Dendritic cell treated with granulocyte-macrophage colony-stimulating factor and Interleukin-4, amounts not matched to agents 40 ng/mL and 50 ng/mL, for 4 days (primary cell): ENCODE measurements around the gene HDAC4.

Experiments used
- H3K27ac Mint-ChIP-seq: one replicate; pipeline ENCODE4 v1.8.0; 2022; ENCODE audit warnings: mild to moderate bottlenecking, mixed read lengths
- H3K27me3 Mint-ChIP-seq: one replicate; pipeline ENCODE4 v1.8.0; 2022; ENCODE audit warnings: mild to moderate bottlenecking, mixed read lengths
- H3K36me3 Mint-ChIP-seq: one replicate; pipeline ENCODE4 v1.8.0; 2022; ENCODE audit warnings: low read depth, mixed read lengths
- H3K4me1 Mint-ChIP-seq: one replicate; pipeline ENCODE4 v1.8.0; 2022; ENCODE audit warnings: low read depth, mixed read lengths
- H3K4me3 Mint-ChIP-seq: one replicate; pipeline ENCODE4 v1.8.0; 2022; ENCODE audit warnings: mild to moderate bottlenecking, moderate library complexity, mixed read lengths
- H3K9me3 Mint-ChIP-seq: one replicate; pipeline ENCODE4 v1.8.0; 2022; ENCODE audit warnings: mixed read lengths
- intact Hi-C: fragments of 100-400 bp; cut with micrococcal nuclease; formaldehyde crosslinking; loops from one replicate; pipeline ENCODE4 v1.15.0; 2022

HDAC4 gene

DNA sequence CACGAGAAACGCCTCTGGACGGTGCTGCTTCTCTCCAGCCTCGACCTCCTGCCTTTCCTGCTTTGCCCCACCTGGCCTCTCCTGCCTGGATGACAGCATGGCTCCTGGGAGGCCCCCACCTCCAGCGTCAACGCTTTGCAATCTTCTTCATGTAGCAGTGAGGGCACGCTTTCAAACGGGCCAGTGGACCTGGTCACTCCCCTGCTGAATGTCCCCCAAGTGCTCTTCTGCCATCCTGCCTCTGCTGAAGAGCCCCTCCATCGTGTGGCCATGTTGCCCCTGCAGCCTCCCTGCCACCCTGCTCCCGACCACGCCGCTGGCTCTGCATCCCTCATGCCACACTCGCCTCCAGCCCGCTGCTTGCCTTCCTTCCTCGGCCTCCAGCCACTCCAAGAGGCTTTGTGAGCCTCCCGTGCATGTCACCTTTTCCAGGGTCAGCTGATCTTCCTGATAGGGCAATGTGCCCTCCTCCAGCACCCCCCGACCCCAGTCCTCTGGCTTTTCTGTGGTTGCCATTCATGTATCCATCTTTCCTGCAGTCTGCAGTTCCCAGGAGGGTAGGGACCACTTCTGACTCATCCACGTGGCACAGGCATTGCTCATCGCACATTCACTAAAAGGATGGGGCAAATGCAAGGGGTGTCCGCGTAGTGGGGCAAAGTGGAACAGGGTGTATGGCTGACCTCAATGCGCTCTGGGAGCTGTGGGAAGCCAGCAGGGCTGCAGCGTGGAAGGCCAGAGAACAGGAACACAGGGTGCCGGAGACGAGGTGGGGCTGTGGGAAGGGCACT is 284.2 kb downstream of the HDAC4 start:
- no peaks in the 10 kb centered on the region for H3K9me3 Mint-ChIP-seq
- peaks cover 25% of the 10 kb centered on the region for H3K4me1 Mint-ChIP-seq
- H3K27ac Mint-ChIP-seq = no peak overlapping the region
- H3K4me3 Mint-ChIP-seq = no peak overlapping the region
- intact Hi-C loops = no loop called here
- H3K27me3 Mint-ChIP-seq = no peaks in the 10 kb centered on the region
- H3K36me3 Mint-ChIP-seq = peaks cover 80% of the 10 kb centered on the region

DNA sequence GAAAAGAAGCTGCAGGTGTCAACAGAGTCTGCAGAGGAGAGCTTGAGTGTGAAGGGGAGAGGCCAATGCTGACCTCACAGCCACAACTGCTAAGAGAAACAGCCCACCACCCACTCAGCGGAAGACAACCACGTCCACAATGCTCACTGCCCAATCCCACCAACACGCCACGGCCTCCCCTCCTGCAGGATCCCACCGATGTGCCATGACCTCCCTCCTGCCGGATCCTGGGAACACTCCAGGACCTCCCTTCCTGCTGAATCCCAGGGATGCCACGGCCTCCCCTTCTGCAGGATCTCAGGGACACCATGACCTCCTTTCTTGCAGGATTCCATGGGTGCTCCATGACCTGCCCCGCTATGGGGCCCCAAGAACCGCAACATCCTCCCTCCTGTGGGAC is 285.2 kb downstream of the HDAC4 start:
- H3K27ac Mint-ChIP-seq = no peak overlapping the region

DNA sequence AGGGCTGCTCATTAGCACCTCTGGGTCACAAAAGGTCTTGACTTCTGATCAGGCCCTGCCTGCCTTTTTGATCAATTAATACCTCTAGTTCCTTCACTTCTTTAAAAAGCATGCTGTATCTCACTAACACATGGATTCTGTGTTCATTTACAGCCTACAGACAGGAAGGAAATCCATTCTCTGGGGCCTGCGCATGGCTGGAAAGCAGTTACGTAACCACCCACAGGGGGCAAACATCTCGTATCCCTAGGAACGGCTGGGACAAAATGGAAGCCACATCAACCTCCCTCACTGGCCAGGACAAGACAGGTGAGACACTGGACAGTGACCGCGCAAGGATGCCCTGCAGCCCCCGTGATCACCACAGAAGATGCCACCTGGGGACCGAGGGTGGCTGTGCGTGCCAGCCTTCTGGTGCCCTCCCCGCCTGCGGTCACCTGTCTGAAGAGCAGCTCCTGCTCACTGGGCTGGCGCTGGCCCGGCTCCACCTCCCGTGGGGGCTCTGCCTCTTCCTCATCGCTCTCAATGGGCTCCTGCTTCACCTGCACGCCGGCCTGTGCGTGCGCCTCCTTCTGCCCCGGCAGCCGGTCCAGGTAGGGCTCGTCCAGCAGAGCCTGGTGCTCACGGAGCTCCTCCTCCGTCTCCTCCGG is 286.1 kb downstream of the HDAC4 start:
- H3K36me3 Mint-ChIP-seq = peaks cover 92% of the 10 kb centered on the region
- no peak overlapping the region for H3K27ac Mint-ChIP-seq
- no peaks in the 10 kb centered on the region for H3K27me3 Mint-ChIP-seq
- H3K4me3 Mint-ChIP-seq = no peak overlapping the region
- H3K4me1 Mint-ChIP-seq = peaks cover 16% of the 10 kb centered on the region
- intact Hi-C loops = no loop called here
- H3K9me3 Mint-ChIP-seq = no peaks in the 10 kb centered on the region

More for the DNA sequence above, 285.2 kb downstream of the HDAC4 start:
- Mint-ChIP-seq H3K9me3 (no peaks in the 10 kb centered on the region), H3K4me3 (no peak overlapping the region), H3K36me3 (peaks cover 86% of the 10 kb centered on the region), H3K27me3 (no peaks in the 10 kb centered on the region), H3K4me1 (peaks cover 25% of the 10 kb centered on the region)
- intact Hi-C loops = no loop called here

DNA sequence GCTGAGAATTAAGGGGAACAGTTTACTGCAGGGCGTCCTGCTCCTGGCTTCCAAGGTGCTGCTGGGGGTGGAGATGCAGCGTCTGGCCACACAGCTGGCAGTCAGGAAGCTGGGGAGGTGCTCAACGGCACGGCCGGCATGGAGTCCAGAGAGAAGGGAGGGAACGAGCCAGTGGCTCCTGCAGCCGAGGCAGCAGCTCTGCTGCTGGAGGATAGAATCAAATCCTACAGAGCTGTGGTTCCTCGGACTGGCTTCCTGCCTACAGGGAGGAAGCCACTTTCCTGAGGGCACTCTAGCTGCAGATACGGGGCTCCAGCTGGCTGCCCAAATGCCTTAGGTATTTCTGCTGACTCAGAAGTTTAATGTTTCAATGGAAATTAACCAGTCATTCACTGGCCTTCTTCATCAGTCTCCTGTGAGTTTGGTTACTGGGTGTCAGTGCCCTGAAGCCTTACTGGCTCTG is 286.7 kb downstream of the HDAC4 start:
- intact Hi-C loops = no loop called here
- peaks cover 10% of the 10 kb centered on the region for H3K4me1 Mint-ChIP-seq
- peaks cover 92% of the 10 kb centered on the region for H3K36me3 Mint-ChIP-seq
- no peak overlapping the region for H3K4me3 Mint-ChIP-seq
- no peaks in the 10 kb centered on the region for H3K27me3 Mint-ChIP-seq
- no peaks in the 10 kb centered on the region for H3K9me3 Mint-ChIP-seq
- H3K27ac Mint-ChIP-seq = no peak overlapping the region

DNA sequence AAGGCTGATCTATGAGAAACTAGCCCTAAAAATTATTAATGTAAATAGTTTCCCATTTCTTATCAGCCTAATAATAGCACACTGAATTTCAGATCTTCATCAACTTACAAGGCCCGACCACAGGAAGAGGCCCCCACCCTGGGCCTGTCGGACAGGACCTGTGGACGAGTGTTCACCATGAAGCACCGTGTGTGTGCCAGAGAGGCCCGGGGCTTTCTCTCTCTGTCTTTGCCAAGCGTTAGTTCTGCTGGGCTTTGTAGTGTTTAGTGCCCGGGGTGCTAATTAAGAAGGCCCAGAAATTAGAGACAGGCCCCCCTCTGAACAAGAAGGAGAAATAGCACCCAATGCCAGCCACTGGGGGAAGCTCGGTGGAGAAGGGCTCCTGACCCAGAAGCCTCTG is 287.2 kb downstream of the HDAC4 start:
- Mint-ChIP-seq H3K27ac (no peak overlapping the region), H3K9me3 (no peaks in the 10 kb centered on the region), H3K4me3 (no peak overlapping the region), H3K36me3 (peaks cover 93% of the 10 kb centered on the region), H3K4me1 (peaks cover 6% of the 10 kb centered on the region), H3K27me3 (no peaks in the 10 kb centered on the region)
- intact Hi-C loops = no loop called here

DNA sequence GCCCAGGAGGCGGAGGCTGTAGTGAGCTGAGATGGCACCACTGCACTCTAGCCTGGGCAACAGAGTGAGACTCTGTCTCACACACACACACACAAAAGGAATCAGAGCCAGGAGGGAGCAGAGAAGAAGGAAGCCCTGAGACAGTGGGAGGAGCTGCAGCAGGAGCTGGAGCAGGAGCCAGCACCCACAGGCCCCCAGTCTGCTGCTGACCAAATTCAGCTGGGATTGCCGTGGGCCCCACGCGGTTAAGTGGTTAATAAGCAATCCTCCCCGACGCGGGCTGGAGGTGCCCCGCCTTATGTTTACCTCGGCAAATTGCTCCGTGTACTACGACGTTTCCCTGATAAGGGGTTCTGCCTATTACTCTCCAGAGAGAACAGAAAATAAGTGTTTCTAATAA is 287.6 kb downstream of the HDAC4 start:
- no peaks in the 10 kb centered on the region for H3K9me3 Mint-ChIP-seq
- peaks cover 94% of the 10 kb centered on the region for H3K36me3 Mint-ChIP-seq
- H3K27me3 Mint-ChIP-seq = no peaks in the 10 kb centered on the region
- intact Hi-C loops = no loop called here
- H3K4me1 Mint-ChIP-seq = peaks cover 6% of the 10 kb centered on the region
- H3K4me3 Mint-ChIP-seq = no peak overlapping the region
- no peak overlapping the region for H3K27ac Mint-ChIP-seq

DNA sequence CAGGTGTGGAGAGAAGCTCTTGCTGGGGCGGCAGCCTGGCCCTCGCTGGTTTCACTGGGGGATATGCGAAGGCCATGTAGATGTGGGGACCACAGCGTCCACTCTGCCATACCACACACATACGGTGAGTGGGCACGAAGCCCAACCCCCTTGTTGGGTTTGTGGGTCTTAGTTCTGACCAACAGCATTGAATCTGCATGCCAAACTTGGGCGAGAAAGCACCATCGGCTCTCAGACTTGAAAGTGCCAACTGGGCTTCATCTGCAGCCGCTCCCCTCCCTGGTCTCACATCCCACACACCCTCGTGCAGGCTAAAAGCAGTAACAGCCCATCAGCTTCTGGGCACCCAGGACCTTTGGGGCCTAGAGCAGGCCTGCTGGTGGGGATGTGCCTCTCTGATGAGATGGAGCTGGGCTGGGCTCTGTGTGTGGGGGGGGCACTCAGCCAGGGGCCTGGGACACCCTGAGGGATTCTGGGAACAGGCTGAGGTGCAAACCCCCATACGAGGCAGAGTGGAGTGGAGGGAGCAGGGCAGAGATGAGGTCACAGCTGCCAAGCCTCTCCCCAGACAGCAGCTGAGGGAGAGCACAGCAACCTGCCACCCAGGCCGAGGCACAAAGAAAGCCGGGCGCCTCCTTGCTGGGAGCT is 288.6 kb downstream of the HDAC4 start:
- H3K4me1 Mint-ChIP-seq = peaks cover 6% of the 10 kb centered on the region
- no peaks in the 10 kb centered on the region for H3K9me3 Mint-ChIP-seq
- no peak overlapping the region for H3K27ac Mint-ChIP-seq

DNA sequence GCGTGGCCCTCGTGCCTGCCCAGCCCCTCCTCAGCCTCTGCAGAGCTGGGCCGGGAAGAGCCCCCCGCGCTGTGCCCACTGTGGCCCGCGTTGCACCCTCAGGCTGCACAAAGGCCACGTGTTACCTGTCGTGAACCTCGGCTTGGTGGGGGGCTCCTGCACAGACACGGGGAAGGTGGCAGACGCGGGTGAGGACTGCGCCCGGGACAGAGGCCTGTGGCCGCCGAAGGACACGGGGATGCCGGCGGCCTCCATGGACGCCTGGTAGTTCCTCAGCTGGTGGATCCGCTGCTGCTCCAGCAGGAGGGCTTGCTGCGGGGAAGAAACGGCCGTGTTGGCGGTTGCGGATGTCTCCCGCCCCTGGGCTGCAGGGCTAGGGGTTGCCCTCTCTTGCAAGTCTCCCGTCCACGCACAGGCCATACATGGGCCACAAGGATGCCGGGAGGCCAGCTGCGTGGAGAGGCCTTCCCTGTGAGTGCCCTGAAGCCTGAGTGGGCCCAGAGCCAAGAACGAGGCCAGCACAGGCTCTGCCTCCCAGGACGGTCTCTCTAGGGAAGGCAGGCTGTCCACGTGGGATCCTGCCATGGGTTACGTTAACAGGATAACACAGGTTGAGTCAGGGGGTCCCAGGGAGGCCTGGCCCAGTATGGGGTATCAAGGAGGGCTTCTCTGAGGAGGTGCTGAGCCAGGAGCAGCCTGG is 289.3 kb downstream of the HDAC4 start:
- H3K36me3 Mint-ChIP-seq = peaks cover 94% of the 10 kb centered on the region
- H3K4me3 Mint-ChIP-seq = no peak overlapping the region
- H3K9me3 Mint-ChIP-seq = no peaks in the 10 kb centered on the region
- intact Hi-C loops = no loop called here
- H3K27ac Mint-ChIP-seq = no peak overlapping the region
- no peaks in the 10 kb centered on the region for H3K27me3 Mint-ChIP-seq
- H3K4me1 Mint-ChIP-seq = peaks cover 6% of the 10 kb centered on the region

More for the DNA sequence above, 288.6 kb downstream of the HDAC4 start:
- Mint-ChIP-seq H3K36me3 (peaks cover 94% of the 10 kb centered on the region), H3K4me3 (no peak overlapping the region), H3K27me3 (no peaks in the 10 kb centered on the region)
- intact Hi-C loops = no loop called here

DNA sequence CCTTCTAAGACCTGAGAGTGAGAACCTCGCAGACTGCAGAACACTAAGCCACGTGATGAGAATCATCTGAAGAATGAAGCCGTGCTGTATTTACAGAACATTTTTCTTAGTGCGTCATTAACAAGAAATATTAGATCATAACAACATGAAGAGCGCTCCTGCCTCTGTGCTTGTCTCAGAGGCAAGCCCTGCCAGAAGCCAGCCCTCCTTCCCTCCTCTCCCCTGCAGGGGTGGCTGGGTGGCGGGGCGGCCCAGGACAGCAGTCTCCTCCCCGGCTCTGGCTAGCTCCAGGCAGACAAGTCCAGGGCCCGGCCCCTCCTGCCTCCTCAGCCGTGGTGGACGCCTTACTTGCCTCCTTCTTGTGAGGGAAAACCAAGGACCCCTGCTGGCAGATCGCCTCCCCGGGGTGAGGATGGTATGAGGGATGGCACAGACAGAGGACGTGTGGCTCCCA is 290.2 kb downstream of the HDAC4 start:
- Mint-ChIP-seq H3K9me3 (no peaks in the 10 kb centered on the region), H3K4me3 (no peak overlapping the region), H3K27ac (no peak overlapping the region), H3K4me1 (peaks cover under 1% of the 10 kb centered on the region), H3K36me3 (peaks cover 94% of the 10 kb centered on the region), H3K27me3 (no peaks in the 10 kb centered on the region)
- intact Hi-C loops = no loop called here

DNA sequence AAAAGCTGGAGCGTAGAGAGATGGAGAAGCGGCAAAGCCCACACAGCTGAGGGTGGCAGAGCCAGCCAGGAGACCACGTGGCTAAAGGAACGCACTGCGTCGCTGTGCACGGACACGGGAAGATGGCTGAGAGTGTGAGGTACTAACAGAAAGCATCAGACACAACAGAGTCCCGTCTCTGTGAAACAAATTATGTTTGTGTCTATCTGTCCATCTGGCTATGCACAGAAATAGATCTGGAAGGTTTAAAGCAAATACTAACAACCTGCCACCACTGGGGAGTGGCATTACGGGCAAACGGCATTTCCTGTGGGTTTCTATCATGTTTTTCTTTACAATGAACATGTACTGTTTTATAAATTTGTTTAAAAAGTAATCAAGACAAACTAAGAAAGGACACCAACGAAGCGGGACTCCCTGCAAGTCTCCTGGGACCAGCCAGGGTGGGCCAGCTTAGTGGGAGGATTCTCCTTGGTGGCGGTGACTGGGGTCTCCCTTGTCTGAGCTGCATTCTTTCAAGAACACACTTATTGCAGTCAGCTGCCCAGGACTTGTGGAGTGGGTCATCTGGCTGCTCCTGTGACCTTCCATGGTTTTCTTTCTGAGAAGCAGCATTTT is 290.8 kb downstream of the HDAC4 start:
- H3K4me1 Mint-ChIP-seq = no peaks in the 10 kb centered on the region
- H3K27me3 Mint-ChIP-seq = no peaks in the 10 kb centered on the region
- intact Hi-C loops = no loop called here
- H3K27ac Mint-ChIP-seq = no peak overlapping the region
- no peaks in the 10 kb centered on the region for H3K9me3 Mint-ChIP-seq
- peaks cover 94% of the 10 kb centered on the region for H3K36me3 Mint-ChIP-seq
- no peak overlapping the region for H3K4me3 Mint-ChIP-seq

DNA sequence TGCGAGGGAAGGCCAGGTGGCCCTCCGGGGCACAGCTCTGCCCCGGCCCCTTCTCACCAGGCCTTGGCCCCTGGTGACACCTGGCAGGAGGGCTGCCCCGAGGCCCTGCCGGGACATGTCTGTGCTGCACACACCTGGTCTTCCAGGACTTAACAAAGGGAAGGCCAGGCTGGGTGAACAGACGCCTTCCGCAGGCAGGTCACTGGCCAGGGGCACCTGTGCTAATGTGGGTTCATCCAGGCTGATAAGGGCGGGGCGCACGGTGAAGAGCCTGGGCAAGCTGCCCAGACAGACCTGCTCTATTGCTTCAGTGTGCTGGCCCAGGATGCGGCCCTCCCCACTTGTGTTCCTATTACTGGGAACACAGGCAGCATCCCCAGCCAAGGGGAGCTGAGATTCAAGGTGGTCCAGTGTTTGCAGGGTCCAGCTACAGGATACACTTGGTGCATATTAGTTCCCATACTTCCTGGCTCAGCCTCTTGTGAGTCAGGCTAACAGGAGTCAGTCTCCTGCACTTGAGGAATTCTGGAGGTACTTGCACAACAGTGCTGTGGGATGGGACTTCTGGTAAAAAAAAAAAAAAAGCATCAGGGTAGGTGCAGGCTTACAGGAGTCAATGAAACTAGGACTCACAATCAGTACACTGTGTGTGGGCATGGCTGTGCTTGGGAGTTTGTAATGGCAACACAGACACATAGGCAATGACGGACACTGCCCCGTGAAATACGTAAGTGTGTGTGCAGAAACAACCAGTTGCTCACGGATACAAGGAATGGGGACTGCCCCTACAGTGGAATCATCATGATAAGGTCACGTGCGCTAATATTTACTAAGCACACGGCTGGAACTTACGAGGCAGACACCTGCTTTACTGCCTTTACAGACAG is 291.5 kb downstream of the HDAC4 start:
- Mint-ChIP-seq H3K9me3 (no peaks in the 10 kb centered on the region), H3K36me3 (peaks cover 97% of the 10 kb centered on the region), H3K4me1 (no peaks in the 10 kb centered on the region), H3K27ac (no peak overlapping the region), H3K27me3 (no peaks in the 10 kb centered on the region), H3K4me3 (no peak overlapping the region)
- intact Hi-C loops = no loop called here

DNA sequence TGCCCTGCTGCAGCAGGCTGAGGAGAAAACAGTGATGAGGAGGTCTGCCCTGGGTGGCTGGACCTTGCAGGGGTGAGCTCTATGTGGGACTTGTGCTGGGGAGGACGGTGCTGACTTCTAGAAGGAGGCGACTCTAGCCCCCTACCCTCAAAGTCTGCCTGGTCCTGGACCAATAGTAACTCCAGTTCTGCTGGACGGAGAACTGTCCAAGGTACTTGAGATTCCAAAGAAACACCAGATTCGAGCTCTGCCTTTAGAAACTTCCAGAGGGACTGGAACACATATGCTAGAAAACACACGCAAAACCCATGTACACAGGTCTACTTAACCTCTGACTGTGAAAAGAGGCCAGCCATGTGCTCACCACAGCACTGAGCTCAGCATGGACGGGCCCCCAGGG is 292.4 kb downstream of the HDAC4 start:
- intact Hi-C loops = no loop called here
- Mint-ChIP-seq H3K9me3 (no peaks in the 10 kb centered on the region), H3K36me3 (peaks cover 99% of the 10 kb centered on the region)

DNA sequence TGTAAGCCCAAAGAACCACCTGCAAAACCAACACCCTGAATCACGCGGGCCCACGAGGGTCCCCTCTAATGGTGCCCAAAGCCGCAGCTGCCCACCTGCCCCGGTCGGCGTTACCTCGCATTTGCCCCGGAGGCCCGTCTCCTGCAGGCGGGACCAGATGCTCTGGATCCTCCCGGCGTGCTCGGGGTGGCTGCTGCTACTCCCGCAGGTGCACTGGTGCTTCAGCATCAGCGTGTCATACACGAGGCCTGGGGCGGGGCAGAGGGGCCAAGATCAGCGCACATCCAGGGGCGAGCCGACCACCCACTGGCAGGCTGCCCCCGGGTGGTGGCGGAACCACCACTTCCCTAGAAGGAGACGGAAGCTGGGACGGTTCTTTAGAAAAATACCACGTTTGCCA is 292.9 kb downstream of the HDAC4 start:
- intact Hi-C loops = no loop called here
- H3K27me3 Mint-ChIP-seq = no peaks in the 10 kb centered on the region
- peaks cover 100% of the 10 kb centered on the region for H3K36me3 Mint-ChIP-seq
- H3K9me3 Mint-ChIP-seq = no peaks in the 10 kb centered on the region
- H3K4me3 Mint-ChIP-seq = no peak overlapping the region
- H3K27ac Mint-ChIP-seq = no peak overlapping the region
- no peaks in the 10 kb centered on the region for H3K4me1 Mint-ChIP-seq

More for the DNA sequence above, 292.4 kb downstream of the HDAC4 start:
- Mint-ChIP-seq H3K4me3 (no peak overlapping the region), H3K4me1 (no peaks in the 10 kb centered on the region), H3K27ac (no peak overlapping the region), H3K27me3 (no peaks in the 10 kb centered on the region)
